Measurements from ENCODE around the gene CREBBP.

CREBBP gene

DNA sequence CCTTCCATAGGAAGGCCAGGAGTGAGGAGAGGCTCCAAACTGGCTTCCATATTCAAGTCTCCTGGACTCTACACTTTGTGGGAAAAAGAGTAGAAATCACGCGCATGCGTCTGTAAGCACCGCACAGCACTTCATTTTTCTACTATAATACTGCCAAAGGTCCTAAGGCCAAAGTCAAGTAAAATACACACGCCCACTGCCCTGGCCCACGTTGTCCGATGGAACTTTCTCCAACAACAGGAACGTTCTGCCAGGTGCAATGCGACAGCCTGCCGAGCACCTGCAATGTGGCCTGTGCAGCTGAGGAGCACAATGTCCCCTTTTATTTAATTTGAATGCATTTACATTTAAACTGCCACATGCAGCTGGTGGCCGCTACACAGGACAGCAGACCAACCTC is 202.5 kb downstream of the CREBBP start:
- DNase-seq (ENCODE audit: low read depth) = no peak
- H3K4me3 ChIP-seq (ENCODE audit: control insufficient read depth, low read depth, low read length) = no peak overlapping the region
- TF ChIP-seq, protein P1, sequence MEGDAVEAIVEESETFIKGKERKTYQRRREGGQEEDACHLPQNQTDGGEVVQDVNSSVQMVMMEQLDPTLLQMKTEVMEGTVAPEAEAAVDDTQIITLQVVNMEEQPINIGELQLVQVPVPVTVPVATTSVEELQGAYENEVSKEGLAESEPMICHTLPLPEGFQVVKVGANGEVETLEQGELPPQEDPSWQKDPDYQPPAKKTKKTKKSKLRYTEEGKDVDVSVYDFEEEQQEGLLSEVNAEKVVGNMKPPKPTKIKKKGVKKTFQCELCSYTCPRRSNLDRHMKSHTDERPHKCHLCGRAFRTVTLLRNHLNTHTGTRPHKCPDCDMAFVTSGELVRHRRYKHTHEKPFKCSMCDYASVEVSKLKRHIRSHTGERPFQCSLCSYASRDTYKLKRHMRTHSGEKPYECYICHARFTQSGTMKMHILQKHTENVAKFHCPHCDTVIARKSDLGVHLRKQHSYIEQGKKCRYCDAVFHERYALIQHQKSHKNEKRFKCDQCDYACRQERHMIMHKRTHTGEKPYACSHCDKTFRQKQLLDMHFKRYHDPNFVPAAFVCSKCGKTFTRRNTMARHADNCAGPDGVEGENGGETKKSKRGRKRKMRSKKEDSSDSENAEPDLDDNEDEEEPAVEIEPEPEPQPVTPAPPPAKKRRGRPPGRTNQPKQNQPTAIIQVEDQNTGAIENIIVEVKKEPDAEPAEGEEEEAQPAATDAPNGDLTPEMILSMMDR (conservative IDR thresholded peaks at IDR 0.05; ENCODE audit: control insufficient read depth, insufficient read depth, low read depth, low read length) = no peak

DNA sequence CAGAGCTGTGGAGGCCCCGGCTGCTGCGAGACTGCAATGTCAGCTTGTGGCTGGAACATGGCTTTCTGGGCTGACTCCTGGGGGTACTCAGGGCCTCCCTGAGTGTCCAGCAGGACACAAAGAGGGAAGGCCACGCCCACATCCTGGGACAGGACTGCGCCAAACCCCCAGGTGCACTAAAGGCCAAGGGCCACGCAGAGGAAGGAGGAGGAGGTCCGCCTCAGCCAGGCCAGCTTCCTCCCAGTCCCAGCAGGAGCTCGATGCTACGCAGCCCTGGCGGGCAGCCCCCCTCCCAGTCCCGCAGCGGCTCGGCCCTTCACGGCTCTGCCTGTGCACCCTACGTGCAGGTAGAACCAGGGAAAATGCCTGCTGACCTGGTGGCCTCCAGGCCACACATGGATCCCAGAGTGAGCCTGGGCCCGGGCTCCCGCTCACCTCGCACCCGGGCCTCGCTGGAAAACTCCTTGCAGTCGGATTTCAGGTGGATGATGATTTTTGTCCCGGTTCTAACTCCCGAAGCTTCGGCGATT is 204.8 kb downstream of the CREBBP start:
- TF ChIP-seq, protein P1 (conservative IDR thresholded peaks at IDR 0.05; ENCODE audit: control insufficient read depth, insufficient read depth, low read depth, low read length) = no peak
- no peak for DNase-seq (ENCODE audit: low read depth)
- H3K4me3 ChIP-seq (ENCODE audit: control insufficient read depth, low read depth, low read length) = no peak overlapping the region
